Spleen (tissue), 7 donors: Measurements from ENCODE around the gene SULF2.

Experiments used
- POLR2AphosphoS5 ChIP-seq, 3 donors: sonication (generic); formaldehyde crosslinking; IDR thresholded peaks; one replicate each; pipeline ENCODE4 v1.5.1; 2017; ENCODE audit warnings: antibody characterized with exemption in 3 of 3
- TF ChIP-seq, protein P1 (sequence below), 11 experiments: fragments of 200-600 bp in 7 of 11; fragments of 450-650 bp in 4 of 11; sonication (generic) in 4 of 11; IDR thresholded peaks in 8 of 11; conservative IDR thresholded peaks in 3 of 11; 1 replicate in 7 of 11; 2 replicates in 4 of 11; pipeline versions ENCODE4 v1.4.0 to v1.8.0; 2016 to 2021; ENCODE audit warnings: antibody characterized with exemption in 11 of 11, inconsistent platforms in 4 of 11, mild to moderate bottlenecking in 1 of 11
- donor health status: DM: no; HTN: no; CAD: no; lungs with moderate emphysema.
- donor health status: DM: no; HTN: no; CAD: no.
- donor health status: DM: no; HTN: no; CAD: no.

DNA sequence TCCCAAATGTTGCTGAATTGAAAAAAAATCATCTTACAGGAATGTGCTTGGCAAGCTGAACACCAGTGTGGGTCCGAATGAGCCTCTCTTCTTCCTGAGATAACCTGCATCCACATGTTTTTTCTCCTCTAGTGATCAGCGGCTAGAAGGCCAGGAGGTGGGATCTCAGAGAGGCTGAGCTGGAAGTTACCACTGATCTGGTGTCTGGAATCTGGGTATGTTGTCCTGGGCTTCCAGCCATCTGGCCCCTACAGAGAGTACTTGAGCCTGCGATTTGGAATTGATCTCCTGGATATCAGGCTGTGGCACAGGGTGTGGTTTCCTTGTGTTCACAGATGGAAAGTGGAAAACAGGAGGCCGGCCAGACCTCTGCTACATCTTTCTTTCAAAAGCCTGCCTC is 35.9 kb downstream of the SULF2 start:
- TF ChIP-seq, protein P1, sequence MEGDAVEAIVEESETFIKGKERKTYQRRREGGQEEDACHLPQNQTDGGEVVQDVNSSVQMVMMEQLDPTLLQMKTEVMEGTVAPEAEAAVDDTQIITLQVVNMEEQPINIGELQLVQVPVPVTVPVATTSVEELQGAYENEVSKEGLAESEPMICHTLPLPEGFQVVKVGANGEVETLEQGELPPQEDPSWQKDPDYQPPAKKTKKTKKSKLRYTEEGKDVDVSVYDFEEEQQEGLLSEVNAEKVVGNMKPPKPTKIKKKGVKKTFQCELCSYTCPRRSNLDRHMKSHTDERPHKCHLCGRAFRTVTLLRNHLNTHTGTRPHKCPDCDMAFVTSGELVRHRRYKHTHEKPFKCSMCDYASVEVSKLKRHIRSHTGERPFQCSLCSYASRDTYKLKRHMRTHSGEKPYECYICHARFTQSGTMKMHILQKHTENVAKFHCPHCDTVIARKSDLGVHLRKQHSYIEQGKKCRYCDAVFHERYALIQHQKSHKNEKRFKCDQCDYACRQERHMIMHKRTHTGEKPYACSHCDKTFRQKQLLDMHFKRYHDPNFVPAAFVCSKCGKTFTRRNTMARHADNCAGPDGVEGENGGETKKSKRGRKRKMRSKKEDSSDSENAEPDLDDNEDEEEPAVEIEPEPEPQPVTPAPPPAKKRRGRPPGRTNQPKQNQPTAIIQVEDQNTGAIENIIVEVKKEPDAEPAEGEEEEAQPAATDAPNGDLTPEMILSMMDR (IDR thresholded peaks at IDR 0.05 in 8 of 11, conservative IDR thresholded peaks at IDR 0.05 in 3 of 11), result no peak
- TF ChIP-seq POLR2AphosphoS5 (IDR thresholded peaks at IDR 0.05), result no peak
